H9 (cell line): ENCODE measurements around the gene SCAMP3. TPM values are rescaled to one million over a fixed set of nuclear protein-coding genes. Genes with fewer than 3 reads are reported as not detected.

Experiments used
- DNase-seq: peaks from one replicate; pipeline ENCODE4 v3.0.0-alpha.2; 2017
- H2AFZ ChIP-seq: one replicate; pipeline ENCODE4 v1.6.1; 2013; ENCODE audit warnings: mild to moderate bottlenecking, low read length, control low read depth, moderate library complexity
- H2AK5ac ChIP-seq: 2 replicates; pipeline ENCODE4 v1.6.1; 2013; ENCODE audit warnings: low read length, control low read depth, mixed read lengths; ENCODE audit not compliant: insufficient read length
- H2BK120ac ChIP-seq: one replicate; pipeline ENCODE4 v1.6.1; 2013; ENCODE audit warnings: low read depth, mild to moderate bottlenecking, low read length, control low read depth, inconsistent platforms; ENCODE audit not compliant: poor library complexity, severe bottlenecking
- H2BK12ac ChIP-seq: 2 replicates; pipeline ENCODE4 v1.6.1; 2013; ENCODE audit warnings: low read length, control low read depth, mixed read lengths, low read depth; ENCODE audit not compliant: insufficient read length
- H2BK15ac ChIP-seq: 2 replicates; pipeline ENCODE4 v1.6.1; 2013; ENCODE audit warnings: low read depth, low read length, control low read depth
- H2BK20ac ChIP-seq: one replicate; pipeline ENCODE4 v1.6.1; 2013; ENCODE audit warnings: low read depth, mild to moderate bottlenecking, low read length, control low read depth, inconsistent platforms; ENCODE audit not compliant: poor library complexity, severe bottlenecking
- H2BK5ac ChIP-seq: 2 replicates; pipeline ENCODE4 v1.6.1; 2013; ENCODE audit warnings: low read length, control low read depth, mixed read lengths; ENCODE audit not compliant: insufficient read length
- H3K14ac ChIP-seq: 2 replicates; pipeline ENCODE4 v1.6.1; 2013; ENCODE audit warnings: low read length, control low read depth; ENCODE audit not compliant: insufficient read depth
- H3K18ac ChIP-seq: 2 replicates; pipeline ENCODE4 v1.6.1; 2013; ENCODE audit warnings: low read depth, mild to moderate bottlenecking, mixed read lengths, low read length, control low read depth; ENCODE audit not compliant: insufficient read length
- H3K23ac ChIP-seq: 2 replicates; pipeline ENCODE4 v1.6.1; 2013; ENCODE audit warnings: low read length, control low read depth, mixed read lengths, low read depth; ENCODE audit not compliant: insufficient read length
- H3K23me2 ChIP-seq: 2 replicates; pipeline ENCODE4 v1.6.1; 2013; ENCODE audit warnings: low read depth, mild to moderate bottlenecking, mixed read lengths, low read length, control low read depth; ENCODE audit not compliant: insufficient read length, poor library complexity, severe bottlenecking
- H3K27ac ChIP-seq: 2 replicates; pipeline ENCODE4 v1.5.1; 2013; ENCODE audit warnings: low read length, control low read depth, mixed read lengths, low read depth; ENCODE audit not compliant: insufficient read length
- H3K27me3 ChIP-seq: 2 replicates; pipeline ENCODE4 v1.6.1; 2013; ENCODE audit warnings: low read length, control low read depth, inconsistent platforms; ENCODE audit not compliant: insufficient read depth
- H3K4ac ChIP-seq: 2 replicates; pipeline ENCODE4 v1.6.1; 2013; ENCODE audit warnings: low read depth, mild to moderate bottlenecking, control low read depth, inconsistent platforms, low read length, moderate library complexity
- H3K4me1 ChIP-seq: 2 replicates; pipeline ENCODE4 v1.6.1; 2013; ENCODE audit warnings: low read length, control low read depth, inconsistent platforms; ENCODE audit not compliant: insufficient read depth
- H3K4me2 ChIP-seq: 2 replicates; pipeline ENCODE4 v1.6.1; 2013; ENCODE audit warnings: low read length, control low read depth, mixed read lengths; ENCODE audit not compliant: insufficient read length, insufficient read depth
- H3K56ac ChIP-seq: 2 replicates; pipeline ENCODE4 v1.6.1; 2013; ENCODE audit warnings: low read depth, mild to moderate bottlenecking, mixed read lengths, low read length, control low read depth; ENCODE audit not compliant: insufficient read length
- H3K79me1 ChIP-seq: 2 replicates; pipeline ENCODE4 v1.6.1; 2013; ENCODE audit warnings: low read depth, mild to moderate bottlenecking, moderate library complexity, low read length, control low read depth, inconsistent platforms; ENCODE audit not compliant: insufficient read depth, poor library complexity, severe bottlenecking
- H3K79me2 ChIP-seq: 2 replicates; pipeline ENCODE4 v1.6.1; 2013; ENCODE audit warnings: low read length, control low read depth, inconsistent platforms; ENCODE audit not compliant: insufficient read depth
- H3K9ac ChIP-seq: 2 replicates; pipeline ENCODE4 v1.6.1; 2013; ENCODE audit warnings: low read length, control low read depth, mixed read lengths; ENCODE audit not compliant: insufficient read length; ENCODE audit errors: extremely low read depth
- H3K9me3 ChIP-seq: one replicate; pipeline ENCODE4 v1.6.1; 2013; ENCODE audit warnings: low read depth, low read length, inconsistent platforms; ENCODE audit not compliant: control insufficient read depth
- H3T11ph ChIP-seq: one replicate; pipeline ENCODE4 v1.6.1; 2013; ENCODE audit warnings: mild to moderate bottlenecking, low read length, control low read depth, inconsistent platforms
- H4K20me1 ChIP-seq: one replicate; pipeline ENCODE4 v1.6.1; 2013; ENCODE audit not compliant: control insufficient read depth, insufficient read length, insufficient read depth
- H4K5ac ChIP-seq: 2 replicates; pipeline ENCODE4 v1.6.1; 2013; ENCODE audit warnings: low read depth, mild to moderate bottlenecking, mixed read lengths, low read length, control low read depth; ENCODE audit not compliant: insufficient read length
- H4K8ac ChIP-seq: replicated peaks from 2 replicates; pipeline ENCODE4 v1.6.1; 2013; ENCODE audit warnings: low read length, control low read depth, mixed read lengths, low read depth; ENCODE audit not compliant: insufficient read length
- H4K91ac ChIP-seq: 2 replicates; pipeline ENCODE4 v1.6.1; 2013; ENCODE audit warnings: low read depth, mild to moderate bottlenecking, moderate library complexity, mixed read lengths, low read length, control low read depth; ENCODE audit not compliant: insufficient read length
- H3K27ac Mint-ChIP-seq, 3 experiments: 2 replicates in 2 of 3; 3 replicates in 1 of 3; pipeline ENCODE4 v1.8.0; 2020 to 2021; ENCODE audit warnings: mixed read lengths in 3 of 3, mild to moderate bottlenecking in 1 of 3, moderate library complexity in 1 of 3
- H3K27me3 Mint-ChIP-seq: 2 replicates; pipeline ENCODE4 v1.8.0; 2021; ENCODE audit warnings: low read depth, mild to moderate bottlenecking, moderate library complexity, mixed read lengths
- H3K36me3 Mint-ChIP-seq, 3 experiments: 2 replicates in 2 of 3; 3 replicates in 1 of 3; pipeline ENCODE4 v1.8.0; 2020 to 2021; ENCODE audit warnings: low read depth in 3 of 3, mixed read lengths in 3 of 3; ENCODE audit not compliant: insufficient read depth in 1 of 3
- H3K4me1 Mint-ChIP-seq, 2 experiments: 2 replicates each; pipeline ENCODE4 v1.8.0; 2020; ENCODE audit warnings: mixed read lengths in 2 of 2
- H3K4me3 Mint-ChIP-seq, 2 experiments: 2 replicates in 1 of 2; 3 replicates in 1 of 2; pipeline ENCODE4 v1.8.0; 2020 to 2021; ENCODE audit warnings: mild to moderate bottlenecking in 2 of 2, mixed read lengths in 2 of 2, moderate library complexity in 1 of 2
- H3K9me3 Mint-ChIP-seq, 2 experiments: 2 replicates in 1 of 2; 3 replicates in 1 of 2; pipeline ENCODE4 v1.8.0; 2020; ENCODE audit warnings: mild to moderate bottlenecking in 2 of 2, mixed read lengths in 2 of 2, moderate library complexity in 1 of 2
- WGBS: extraction: QIAGEN DNeasy Blood & Tissue Kit; methylation state at CpG from one replicate; pipeline ENCODE4 v1.1.7; 2013; ENCODE audit warnings: missing lambda C conversion rate, low lambda C conversion rate, mixed read lengths; ENCODE audit not compliant: insufficient read length; ENCODE audit errors: extremely low coverage; 5-methylcytosine and 5-hydroxymethylcytosine counted together
- total RNA-seq: library from RNA; stranded (reverse); gene quantifications from 2 replicates; pipeline ENCODE4 v1.2.1, GENCODE V29; 2021
- TF ChIP-seq, protein P1 (sequence below): fragments of 200-600 bp; sonication (generic); conservative IDR thresholded peaks from 3 replicates; pipeline ENCODE4 v1.8.0; 2021; ENCODE audit warnings: antibody characterized with exemption, mild to moderate bottlenecking

SCAMP3 gene
- total RNA-seq, 1 experiment from 2014 or later: 52.5 TPM

DNA sequence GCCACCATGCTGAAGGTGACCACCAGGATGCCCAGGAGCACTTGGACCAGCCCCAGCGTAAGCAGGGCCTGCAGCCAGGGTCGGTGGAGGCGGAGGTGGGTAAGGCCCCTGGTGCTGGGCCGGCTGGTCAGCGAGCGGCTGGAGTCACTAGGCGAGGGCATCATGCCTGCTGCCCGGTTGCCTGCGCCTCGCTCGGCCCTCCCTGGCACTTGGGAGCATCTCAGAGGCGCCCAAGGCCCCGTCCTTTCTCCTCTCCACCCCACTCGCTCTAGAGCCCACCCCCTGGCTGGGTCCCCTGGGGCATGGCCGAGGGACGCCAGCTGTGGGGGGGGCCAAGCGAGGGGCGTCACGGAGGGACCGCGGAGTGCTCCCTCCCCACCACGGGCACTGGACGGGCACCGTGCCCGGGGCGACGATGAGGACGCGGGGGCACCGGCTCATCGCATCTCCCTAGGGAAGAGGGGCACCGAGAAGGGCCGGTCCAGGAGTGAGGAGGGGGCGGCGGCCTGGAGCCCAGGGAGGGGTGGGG is 7.4 kb downstream of the SCAMP3 start:
- H3K4me1 ChIP-seq: peaks cover 4% of the 10 kb centered on the region; the same call in 1 of the 2 replicates
- WGBS: no CpG with 5 or more reads among the region's 35 CpGs
- no peak overlapping the region for H3K18ac ChIP-seq
- no peaks in the 10 kb centered on the region; the same call in 1 of the 2 replicates for H3K27me3 Mint-ChIP-seq
- H3K9ac ChIP-seq: no peak overlapping the region
- DNase-seq: no peak
- peaks cover 14% of the 10 kb centered on the region for H3K23me2 ChIP-seq
- H4K91ac ChIP-seq: no peak overlapping the region
- peak overlapping the region; percentile 73 to 88 for H3K4me3 Mint-ChIP-seq
- H3K4me1 Mint-ChIP-seq: peaks cover 30 to 32% of the 10 kb centered on the region in 2 experiments
- H3K79me1 ChIP-seq: no peaks in the 10 kb centered on the region
- no peak overlapping the region for H2BK15ac ChIP-seq
- no peak overlapping the region for H3K23ac ChIP-seq
- no peak overlapping the region for H2AFZ ChIP-seq
- no peak overlapping the region for H2AK5ac ChIP-seq
- no peak overlapping the region for H4K8ac ChIP-seq
- peak overlapping the region; percentile 67 for H3K4me2 ChIP-seq
- H4K20me1 ChIP-seq: no peaks in the 10 kb centered on the region
- H3T11ph ChIP-seq: no peak overlapping the region
- H3K4ac ChIP-seq: no peak overlapping the region
- no peaks in the 10 kb centered on the region for H3K79me2 ChIP-seq
- H2BK120ac ChIP-seq: no peak overlapping the region
- H4K5ac ChIP-seq: no peak overlapping the region
- no peak overlapping the region for H3K14ac ChIP-seq
- H2BK20ac ChIP-seq: no peak overlapping the region
- H3K27me3 ChIP-seq: no peaks in the 10 kb centered on the region
- no peaks in the 10 kb centered on the region for H3K9me3 Mint-ChIP-seq
- H3K9me3 ChIP-seq: no peaks in the 10 kb centered on the region
- H2BK5ac ChIP-seq: no peak overlapping the region
- TF ChIP-seq, protein P1, sequence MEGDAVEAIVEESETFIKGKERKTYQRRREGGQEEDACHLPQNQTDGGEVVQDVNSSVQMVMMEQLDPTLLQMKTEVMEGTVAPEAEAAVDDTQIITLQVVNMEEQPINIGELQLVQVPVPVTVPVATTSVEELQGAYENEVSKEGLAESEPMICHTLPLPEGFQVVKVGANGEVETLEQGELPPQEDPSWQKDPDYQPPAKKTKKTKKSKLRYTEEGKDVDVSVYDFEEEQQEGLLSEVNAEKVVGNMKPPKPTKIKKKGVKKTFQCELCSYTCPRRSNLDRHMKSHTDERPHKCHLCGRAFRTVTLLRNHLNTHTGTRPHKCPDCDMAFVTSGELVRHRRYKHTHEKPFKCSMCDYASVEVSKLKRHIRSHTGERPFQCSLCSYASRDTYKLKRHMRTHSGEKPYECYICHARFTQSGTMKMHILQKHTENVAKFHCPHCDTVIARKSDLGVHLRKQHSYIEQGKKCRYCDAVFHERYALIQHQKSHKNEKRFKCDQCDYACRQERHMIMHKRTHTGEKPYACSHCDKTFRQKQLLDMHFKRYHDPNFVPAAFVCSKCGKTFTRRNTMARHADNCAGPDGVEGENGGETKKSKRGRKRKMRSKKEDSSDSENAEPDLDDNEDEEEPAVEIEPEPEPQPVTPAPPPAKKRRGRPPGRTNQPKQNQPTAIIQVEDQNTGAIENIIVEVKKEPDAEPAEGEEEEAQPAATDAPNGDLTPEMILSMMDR: no peak
- peak overlapping the region in 1 of 3 experiments; percentile 68; a peak in 3 of 7 replicates for H3K27ac Mint-ChIP-seq
- no peak overlapping the region for H2BK12ac ChIP-seq
- no peak overlapping the region for H3K27ac ChIP-seq
- H3K56ac ChIP-seq: no peak overlapping the region
- H3K36me3 Mint-ChIP-seq: peaks cover 8 to 31% (median 26%) of the 10 kb centered on the region in 3 experiments; a peak in 6 of 7 replicates
